ENCODE measurements around the gene CLTB. TPM values are rescaled to one million over a fixed set of nuclear protein-coding genes. Genes with fewer than 3 reads are reported as not detected.

The CLTB gene
- total and polyA plus RNA-seq, 2 of the 13 experiments (the other 11 are each of a cell fraction or from before 2014, with no cell fraction given), result 23.3 to 33.8 TPM

- no peak overlapping the region for H3K9ac ChIP-seq (ENCODE audit: insufficient read depth, low read depth, low read length)
- no peak overlapping the region for H3K4me3 ChIP-seq (replicated peaks in 1 of 3; ENCODE audit: insufficient read depth in 1 of 3, low read depth in 2 of 3, low read length in 3 of 3)
- CTCF ChIA-PET (ENCODE audit: low intra/inter-chr PET ratio, low total read pairs), result no interaction called here
- WGBS (ENCODE audit: low lambda C conversion rate), result 76% methylated on average over 5 of the region's 5 CpGs
- H3K27me3 ChIP-seq (ENCODE audit: control insufficient read depth in 1 of 2, insufficient read depth in 2 of 2, low read length in 2 of 2), result no peaks in the 10 kb centered on the region
- POLR2A ChIA-PET, result no interaction called here
- no peak for ATAC-seq
- no peak overlapping the region for H3K4me2 ChIP-seq (ENCODE audit: low read depth, low read length)
- no peak for DNase-seq (ENCODE audit: low spot score)
- H3K9me3 ChIP-seq (ENCODE audit: low read length), result no peaks in the 10 kb centered on the region
- H2AFZ ChIP-seq (ENCODE audit: low read length), result no peak overlapping the region
- intact Hi-C loops (cut with micrococcal nuclease; ENCODE audit: unreplicated experiment) (no loop called here), in situ Hi-C loops (cut with HindIII; ENCODE audit: extremely low pct_ligation_motif_present, low pct_unique_long_range_greater_than_20kb) (no loop called here)
- H3K4me1 ChIP-seq (ENCODE audit: insufficient read depth, low read length), result peaks cover 31% of the 10 kb centered on the region
- H3K27ac ChIP-seq (ENCODE audit: extremely low read length, insufficient read depth, low read length), result no peak overlapping the region
- no peaks in the 10 kb centered on the region for H3K36me3 ChIP-seq (replicated peaks in 1 of 2; ENCODE audit: control insufficient read depth in 1 of 2, insufficient read depth in 2 of 2, low read length in 2 of 2)
- no peaks in the 10 kb centered on the region for H4K20me1 ChIP-seq (ENCODE audit: insufficient read depth, low read length)
- no peak for FAIRE-seq
- no TSS peak for BruUV-seq (replicated peaks)
- no peaks in the 10 kb centered on the region for H3K79me2 ChIP-seq (ENCODE audit: insufficient read depth, low read length)
- TF ChIP-seq ZBTB3 (CRISPR knock-in tag; IDR thresholded peaks at IDR 0.05; ENCODE audit: borderline replicate concordance, low read depth) (no peak), RXRB (CRISPR knock-in tag; IDR thresholded peaks at IDR 0.05; ENCODE audit: borderline replicate concordance) (no peak), HDAC2 (CRISPR knock-in tag; IDR thresholded peaks at IDR 0.05) (no peak), MAFF (IDR thresholded peaks at IDR 0.05; ENCODE audit: low read depth, low read length) (no peak), ZNF652 (CRISPR knock-in tag; IDR thresholded peaks at IDR 0.05; ENCODE audit: borderline replicate concordance, low read depth) (no peak), ZFP90 (CRISPR knock-in tag; IDR thresholded peaks at IDR 0.05; ENCODE audit: borderline replicate concordance) (no peak), PITX1 (CRISPR knock-in tag; IDR thresholded peaks at IDR 0.05) (no peak), NCOR1 (IDR thresholded peaks at IDR 0.05; ENCODE audit: borderline replicate concordance, low read length) (no peak), SOX13 (IDR thresholded peaks at IDR 0.05) (no peak), SOX13 (CRISPR knock-in tag; conservative IDR thresholded peaks at IDR 0.05 in 1 of 2, IDR thresholded peaks at IDR 0.05 in 1 of 2) (no peak), ELF4 (CRISPR knock-in tag; IDR thresholded peaks at IDR 0.05; ENCODE audit: borderline replicate concordance) (no peak)
- TF ChIP-seq, protein P1, sequence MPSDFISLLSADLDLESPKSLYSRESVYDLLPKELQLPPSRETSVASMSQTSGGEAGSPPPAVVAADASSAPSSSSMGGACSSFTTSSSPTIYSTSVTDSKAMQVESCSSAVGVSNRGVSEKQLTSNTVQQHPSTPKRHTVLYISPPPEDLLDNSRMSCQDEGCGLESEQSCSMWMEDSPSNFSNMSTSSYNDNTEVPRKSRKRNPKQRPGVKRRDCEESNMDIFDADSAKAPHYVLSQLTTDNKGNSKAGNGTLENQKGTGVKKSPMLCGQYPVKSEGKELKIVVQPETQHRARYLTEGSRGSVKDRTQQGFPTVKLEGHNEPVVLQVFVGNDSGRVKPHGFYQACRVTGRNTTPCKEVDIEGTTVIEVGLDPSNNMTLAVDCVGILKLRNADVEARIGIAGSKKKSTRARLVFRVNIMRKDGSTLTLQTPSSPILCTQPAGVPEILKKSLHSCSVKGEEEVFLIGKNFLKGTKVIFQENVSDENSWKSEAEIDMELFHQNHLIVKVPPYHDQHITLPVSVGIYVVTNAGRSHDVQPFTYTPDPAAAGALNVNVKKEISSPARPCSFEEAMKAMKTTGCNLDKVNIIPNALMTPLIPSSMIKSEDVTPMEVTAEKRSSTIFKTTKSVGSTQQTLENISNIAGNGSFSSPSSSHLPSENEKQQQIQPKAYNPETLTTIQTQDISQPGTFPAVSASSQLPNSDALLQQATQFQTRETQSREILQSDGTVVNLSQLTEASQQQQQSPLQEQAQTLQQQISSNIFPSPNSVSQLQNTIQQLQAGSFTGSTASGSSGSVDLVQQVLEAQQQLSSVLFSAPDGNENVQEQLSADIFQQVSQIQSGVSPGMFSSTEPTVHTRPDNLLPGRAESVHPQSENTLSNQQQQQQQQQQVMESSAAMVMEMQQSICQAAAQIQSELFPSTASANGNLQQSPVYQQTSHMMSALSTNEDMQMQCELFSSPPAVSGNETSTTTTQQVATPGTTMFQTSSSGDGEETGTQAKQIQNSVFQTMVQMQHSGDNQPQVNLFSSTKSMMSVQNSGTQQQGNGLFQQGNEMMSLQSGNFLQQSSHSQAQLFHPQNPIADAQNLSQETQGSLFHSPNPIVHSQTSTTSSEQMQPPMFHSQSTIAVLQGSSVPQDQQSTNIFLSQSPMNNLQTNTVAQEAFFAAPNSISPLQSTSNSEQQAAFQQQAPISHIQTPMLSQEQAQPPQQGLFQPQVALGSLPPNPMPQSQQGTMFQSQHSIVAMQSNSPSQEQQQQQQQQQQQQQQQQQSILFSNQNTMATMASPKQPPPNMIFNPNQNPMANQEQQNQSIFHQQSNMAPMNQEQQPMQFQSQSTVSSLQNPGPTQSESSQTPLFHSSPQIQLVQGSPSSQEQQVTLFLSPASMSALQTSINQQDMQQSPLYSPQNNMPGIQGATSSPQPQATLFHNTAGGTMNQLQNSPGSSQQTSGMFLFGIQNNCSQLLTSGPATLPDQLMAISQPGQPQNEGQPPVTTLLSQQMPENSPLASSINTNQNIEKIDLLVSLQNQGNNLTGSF (CRISPR knock-in tag; IDR thresholded peaks at IDR 0.05), result no peak
Measured at GRCh38 chr5:176420086-176420485, 3.7 kb upstream of the CLTB start.

Measured in HepG2 (cell line).